GM21381 (cell line): ENCODE data around the gene KRT4.
"Not testable (repeated sequence)": the region's sequence is repeated elsewhere in the genome, so short reads cannot be mapped to it uniquely, and the experiment has no call there.

Experiments used
- ATAC-seq: cut with Tn5 transposase; IDR thresholded peaks from one replicate; pipeline ENCODE4 v1.9.1; 2021; ENCODE audit warnings: mild to moderate bottlenecking, moderate library complexity; ENCODE audit not compliant: unreplicated experiment

KRT4 gene

DNA sequence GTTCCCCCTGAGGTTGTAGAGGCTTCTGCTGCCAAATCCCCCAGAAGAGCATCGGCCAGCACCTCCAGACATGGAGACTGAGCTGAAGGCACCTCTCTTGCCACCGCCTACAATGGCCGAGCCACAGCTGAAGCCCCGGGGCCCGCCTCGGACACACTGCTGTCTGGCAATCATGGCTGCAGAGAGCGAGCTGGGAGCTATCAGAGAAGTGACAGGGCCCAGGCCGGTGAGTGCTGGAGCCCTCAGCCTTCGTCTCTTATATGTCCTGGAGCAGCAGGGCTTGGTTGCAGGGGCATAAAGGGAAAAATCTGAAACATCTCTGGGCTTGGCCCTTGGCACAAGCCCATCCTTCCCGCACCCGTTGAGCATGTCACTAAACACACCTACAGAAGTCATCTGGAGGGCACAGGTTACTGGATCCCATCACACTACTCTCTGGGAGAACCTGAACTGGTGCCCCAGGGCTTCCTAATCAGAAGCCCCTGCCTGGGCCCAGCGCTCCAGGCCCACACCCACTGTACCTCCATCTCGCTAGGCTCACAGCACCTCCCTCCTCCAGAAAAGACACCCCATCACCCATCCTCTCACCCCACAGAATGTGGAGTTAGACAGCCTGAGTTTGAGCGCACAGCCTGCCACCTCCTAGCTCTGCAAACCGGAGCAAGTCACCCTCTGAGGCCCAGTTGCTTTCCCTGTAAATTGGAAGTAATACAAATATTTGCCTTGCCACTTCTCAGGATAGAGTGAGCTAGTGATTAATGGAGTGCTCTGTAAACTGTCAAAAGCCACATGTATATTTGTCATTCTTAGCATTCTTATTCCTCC, at the start of gene KRT4:
TSS of gene KRT4 (minus strand) at position 232 of the 825 bp plus-strand sequence. CDS start at position 174, 58 bp downstream.
- no peak for ATAC-seq

- no peak for ATAC-seq
Observed at GRCh38 chr12:52862023-52862422, 48.1 kb upstream of the KRT4 start.

DNA sequence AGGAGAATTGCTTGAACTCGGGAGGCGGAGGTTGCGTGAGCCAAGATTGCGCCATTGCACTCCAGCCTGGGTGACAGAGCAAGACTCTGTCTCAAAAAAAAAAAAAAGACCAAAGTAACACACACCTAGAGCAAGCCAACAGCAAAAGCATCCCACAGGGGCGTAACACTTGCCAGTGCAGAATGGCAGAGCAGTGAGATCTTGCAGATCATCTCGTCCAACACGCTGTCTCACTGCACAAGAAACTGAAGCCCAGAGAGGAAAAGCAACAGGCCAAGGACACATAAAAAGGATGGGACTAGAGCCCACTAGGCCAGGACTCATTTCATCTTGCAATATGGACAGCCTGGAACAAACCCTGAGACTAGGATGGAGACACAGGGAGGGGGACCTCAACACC, 47.6 kb upstream of the KRT4 start:
- ATAC-seq, result no peak

GRCh38 chr12:52860102-52860823, 46.3 kb upstream of the KRT4 start:
- ATAC-seq, result no peak

DNA sequence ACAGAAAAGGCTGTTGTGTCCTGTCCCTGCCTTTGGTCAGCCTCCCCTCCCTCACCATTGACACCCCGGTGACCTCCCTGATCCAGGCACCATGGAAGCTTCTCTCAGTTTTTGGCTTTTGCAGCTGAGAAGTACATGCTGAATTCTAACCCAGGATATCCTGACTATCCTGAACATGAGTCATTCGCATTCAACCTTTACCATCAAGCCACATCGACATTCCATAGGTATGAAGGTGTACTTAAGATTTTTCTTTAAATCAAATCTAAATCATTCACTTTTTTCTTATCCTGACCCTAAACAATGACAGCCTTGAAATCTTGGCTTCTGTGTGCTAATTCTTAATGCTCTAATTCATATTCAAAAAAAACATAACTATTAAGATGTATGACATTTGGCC, 43.6 kb upstream of the KRT4 start:
- no peak for ATAC-seq

DNA sequence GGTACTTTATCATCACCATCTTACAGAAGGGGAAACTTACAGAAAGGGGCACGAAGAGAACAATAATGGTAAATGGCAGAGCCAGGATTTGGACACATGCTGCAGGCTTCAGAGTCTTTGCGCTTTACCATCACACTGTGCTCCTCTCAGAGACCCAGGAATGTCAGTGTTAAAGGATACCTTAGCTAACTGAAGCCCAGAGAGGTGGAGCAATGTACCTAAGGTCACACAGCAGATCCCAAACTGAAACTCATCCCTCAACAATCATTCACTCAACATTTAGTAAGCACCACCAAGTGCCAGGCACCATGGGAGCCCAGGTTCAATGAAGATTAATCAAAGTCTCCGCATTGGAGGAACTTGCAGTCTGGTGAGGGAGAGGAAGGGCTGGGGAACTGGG, 42.9 kb upstream of the KRT4 start:
- no peak for ATAC-seq

DNA sequence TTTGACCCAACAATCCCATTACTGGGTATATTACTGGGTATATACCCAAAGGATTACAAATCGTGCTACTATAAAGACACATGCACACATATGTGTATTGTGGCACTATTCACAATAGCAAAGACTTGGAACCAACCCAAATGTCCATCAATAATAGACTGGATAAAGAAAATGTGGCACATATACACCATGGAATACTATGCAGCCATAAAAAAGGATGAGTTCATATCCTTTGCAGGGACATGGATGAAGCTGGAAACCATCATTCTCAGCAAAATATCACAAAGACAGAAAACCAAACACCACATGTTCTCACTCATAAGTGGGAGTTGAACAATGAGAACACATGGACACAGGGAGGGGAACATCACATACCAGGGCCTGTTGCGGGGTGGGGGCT, 42.2 kb upstream of the KRT4 start:
- not testable (repeated sequence) for ATAC-seq

DNA sequence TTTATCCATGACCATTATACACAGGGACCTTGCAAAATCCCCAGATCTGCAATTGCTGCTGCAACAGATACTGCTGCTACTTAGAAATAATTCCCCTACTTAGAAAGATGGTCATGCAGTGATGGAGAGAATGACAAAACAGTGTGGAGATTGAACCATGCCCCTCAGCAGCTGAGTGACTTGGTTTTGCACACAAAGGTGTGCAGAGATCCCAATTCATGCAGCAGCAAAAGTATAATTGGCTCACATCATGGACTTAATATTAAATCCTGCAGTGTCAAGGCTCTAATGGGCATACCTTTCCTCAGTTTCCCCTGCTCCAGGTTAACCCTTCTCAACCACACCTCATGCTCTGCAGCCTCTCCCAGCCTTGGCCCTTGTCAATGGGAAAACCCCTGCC, 37.9 kb upstream of the KRT4 start:
- no peak for ATAC-seq

- ATAC-seq, result no peak
Observed at GRCh38 chr12:52850681-52851080, 36.8 kb upstream of the KRT4 start.

DNA sequence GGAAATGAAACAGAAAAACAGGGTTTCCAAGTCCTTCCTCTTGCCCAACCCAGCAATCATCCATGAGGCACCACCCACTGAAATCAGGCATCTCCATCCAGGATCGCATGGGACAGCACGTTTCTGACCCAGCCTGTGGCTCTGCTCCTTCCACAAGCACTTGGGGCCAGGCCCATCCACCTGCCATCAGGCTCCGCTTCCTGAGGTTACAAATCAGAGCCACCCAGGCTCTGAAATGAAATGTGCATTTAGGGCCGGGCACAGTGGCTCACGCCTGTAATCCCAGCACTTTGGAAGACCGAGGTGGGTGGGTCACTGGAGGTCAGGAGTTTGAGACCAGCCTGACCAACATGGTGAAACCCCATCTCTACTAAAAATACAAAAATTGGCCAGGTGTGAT, 35.6 kb upstream of the KRT4 start:
- no peak for ATAC-seq

DNA sequence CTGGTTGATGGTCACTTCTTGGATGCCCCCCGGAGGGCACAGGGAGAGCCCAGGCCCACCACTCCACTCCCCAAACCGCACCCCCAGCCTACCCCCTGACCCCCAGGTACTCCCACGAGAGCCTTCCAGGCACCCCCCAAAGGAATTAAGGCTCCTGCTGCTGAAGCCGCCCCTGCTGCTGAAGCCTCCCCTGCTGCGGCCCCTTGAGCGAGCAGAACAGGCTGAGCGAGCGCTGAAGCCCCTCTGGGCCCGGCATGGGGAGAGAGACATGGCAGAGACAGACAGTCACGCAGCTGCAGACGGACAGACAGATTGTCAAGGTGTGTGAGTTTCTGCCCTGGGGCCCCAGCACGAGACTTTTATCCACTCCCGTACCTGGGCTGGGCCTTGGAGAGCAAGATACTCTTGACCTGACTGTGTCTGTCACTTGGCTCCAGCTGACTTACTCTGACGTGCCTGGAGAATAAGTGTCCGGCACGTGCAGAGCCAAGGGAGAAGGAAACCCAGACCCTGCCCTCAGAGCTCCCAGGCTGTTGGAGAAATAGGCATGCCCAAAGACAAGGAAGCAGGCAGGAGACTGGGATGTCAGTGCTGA, 34.8 kb upstream of the KRT4 start, which contains the start of gene KRT78:
TSS of gene KRT78 (minus strand) at position 334 of the 595 bp plus-strand sequence. CDS start at position 270, 64 bp downstream.
- ATAC-seq, result no peak

- no peak for ATAC-seq
Observed at GRCh38 chr12:52847335-52848102, 33.6 kb upstream of the KRT4 start.

DNA sequence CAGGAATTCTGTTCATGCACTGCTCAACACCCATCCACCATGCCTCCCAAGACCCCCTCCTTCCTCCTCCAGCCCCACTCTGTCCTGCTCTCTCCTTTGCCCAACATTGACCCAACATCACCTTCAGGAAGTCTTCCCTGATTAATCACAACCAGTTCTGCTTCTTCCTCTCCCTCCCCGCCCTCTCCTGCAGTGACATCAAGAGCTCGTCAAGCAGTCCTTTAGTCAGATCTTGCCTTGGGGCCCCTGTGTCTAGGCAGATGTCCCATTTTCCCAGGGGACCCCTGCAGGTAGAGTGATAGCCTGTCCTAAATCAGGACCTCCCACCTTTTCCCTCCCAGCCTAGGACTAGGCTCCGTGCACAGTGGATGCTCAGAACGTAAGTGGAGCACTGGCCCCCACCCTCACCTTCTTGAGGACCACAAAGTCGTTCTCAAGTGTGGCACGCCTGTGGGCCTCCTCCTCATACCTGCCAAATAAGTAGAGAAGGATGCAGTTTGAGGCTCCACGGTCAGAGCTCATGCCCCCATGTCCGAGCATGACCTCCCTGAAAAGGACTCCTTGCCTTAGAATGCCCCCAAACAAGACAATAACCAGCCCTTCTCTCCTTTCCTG, 32.5 kb upstream of the KRT4 start:
- no peak for ATAC-seq

DNA sequence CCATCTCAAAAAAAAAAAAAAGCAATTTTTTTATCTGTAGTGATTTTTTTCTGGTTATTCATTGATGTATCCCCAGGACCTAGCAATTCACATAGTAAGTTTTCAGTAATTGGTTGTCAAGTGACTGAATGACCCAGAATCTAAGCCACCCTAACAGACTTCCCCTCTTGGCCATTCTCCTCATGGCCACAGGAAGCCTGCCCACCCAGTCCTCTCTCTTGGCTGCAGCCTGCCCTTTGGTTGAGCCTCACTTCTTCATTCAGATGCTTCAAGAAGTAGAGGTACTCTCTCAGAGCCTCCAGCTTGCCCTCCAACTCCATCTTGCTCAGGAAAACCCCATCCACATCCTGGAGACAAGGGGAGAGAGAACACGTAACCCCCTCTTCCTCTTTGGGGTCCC, 32.0 kb upstream of the KRT4 start:
- no peak for ATAC-seq

DNA sequence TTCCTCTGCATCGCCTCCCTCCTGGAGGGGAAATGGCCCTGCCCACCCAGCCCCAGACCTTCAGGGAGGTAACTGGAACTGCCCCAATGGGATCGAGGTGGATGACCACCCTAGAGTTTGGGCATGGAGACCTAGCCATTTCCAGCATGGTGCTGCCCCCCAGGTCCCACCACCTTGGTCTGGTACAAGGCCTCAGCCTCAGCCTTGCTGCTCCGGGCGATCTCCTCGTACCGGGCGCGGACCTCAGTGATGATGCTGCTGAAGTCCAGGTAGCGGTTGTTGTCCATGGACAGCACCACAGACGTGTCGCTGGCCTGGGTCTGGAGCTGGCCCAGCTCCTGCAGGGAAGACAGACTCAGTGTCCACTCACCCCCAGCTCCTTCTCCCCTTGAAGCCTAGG, 30.5 kb upstream of the KRT4 start:
- no peak for ATAC-seq

DNA sequence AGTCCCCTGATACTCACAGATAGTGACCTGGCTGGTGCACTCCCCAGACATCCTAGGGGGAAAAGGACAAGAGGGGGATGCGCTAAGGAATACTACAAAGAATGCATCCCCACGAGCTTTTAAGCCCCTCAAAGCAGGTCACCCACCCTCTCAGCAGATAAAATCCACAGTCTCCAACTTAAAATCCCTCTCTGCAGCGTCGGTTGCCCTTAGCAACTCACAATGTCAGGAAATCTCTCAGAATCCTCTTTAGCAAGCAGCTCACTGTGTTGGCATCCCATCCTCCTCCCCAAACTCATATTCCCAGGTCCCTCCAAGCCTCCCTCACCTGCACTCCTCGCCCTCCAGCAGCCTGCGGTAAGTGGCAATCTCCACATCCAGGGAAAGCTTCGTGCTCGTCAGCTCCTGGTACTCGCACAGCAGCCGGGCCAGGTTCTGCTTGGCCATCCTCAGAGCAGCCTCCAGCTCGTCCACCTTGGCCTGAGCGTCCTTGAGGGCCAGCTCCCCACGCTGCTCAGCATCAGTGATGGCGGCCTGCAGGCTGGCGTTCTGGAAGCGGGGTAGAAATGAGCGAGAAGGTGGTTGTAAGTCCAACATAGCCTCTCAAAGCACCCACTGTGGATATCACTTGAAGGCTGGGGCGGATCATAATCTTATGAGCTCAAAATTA, 25.7 kb upstream of the KRT4 start:
- no peak for ATAC-seq

DNA sequence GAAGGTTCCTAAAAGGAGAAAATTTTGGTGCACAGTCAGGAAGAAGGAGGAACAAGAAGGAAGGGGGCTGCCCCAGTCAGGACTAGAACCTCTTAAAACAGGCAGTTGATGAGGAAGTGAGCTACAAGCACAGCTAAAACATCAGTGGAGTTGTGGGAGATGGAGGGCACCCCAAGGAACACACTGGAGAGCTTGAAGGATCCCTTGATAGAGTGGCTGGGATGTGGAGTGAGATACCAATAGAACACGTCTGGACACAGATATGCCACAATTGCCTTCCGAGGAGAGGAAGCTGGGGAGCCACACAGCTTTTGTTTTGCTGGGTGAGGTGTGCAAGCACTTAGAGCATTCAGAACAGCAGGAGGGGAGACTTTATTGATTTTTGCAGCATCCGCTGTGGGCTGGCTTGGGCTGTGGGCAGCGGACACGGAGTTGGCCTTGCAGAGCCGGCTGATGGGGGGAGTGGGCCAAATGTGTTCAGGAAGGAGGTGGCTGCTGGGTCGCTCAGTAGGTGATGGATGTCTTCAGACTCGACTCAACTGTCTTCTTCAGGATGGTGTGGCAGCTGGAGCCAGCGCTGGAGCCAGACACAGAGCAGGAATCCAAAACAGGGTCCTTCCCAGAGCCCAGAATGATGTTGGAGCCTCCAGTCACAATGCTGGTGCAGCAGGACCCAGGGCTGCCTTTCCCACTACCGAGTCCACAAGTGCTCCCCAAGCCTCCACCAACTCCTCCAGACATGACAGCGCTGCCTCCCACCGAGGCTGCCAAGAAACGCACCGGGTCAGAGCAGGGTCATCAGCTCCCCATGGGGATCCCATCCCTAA, 24.9 kb upstream of the KRT4 start:
- no peak for ATAC-seq

GRCh38 chr12:52837781-52838608, 24.1 kb upstream of the KRT4 start:
- no peak for ATAC-seq
